GM23248 (cell line): ENCODE results near the gene BCL6B. TPM values are rescaled to one million over a fixed set of nuclear protein-coding genes. Genes with fewer than 3 reads are reported as not detected.
A peak's percentile ranks its signal among the peaks of the same experiment; 100 is the strongest.

Experiments
- DNase-seq: peaks from one replicate; pipeline ENCODE4 v3.0.0-alpha.2; 2015
- H2AFZ ChIP-seq: fragments of 200-600 bp; sonication (generic); 2 replicates; pipeline ENCODE4 v1.6.1; 2016; ENCODE audit warnings: antibody characterized with exemption
- H3F3A ChIP-seq: fragments of 200-600 bp; sonication (generic); 2 replicates; pipeline ENCODE4 v1.6.1; 2016; ENCODE audit warnings: mild to moderate bottlenecking, antibody characterized with exemption, mixed run types; ENCODE audit not compliant: insufficient read depth
- H3K27ac ChIP-seq: fragments of 200-600 bp; sonication (generic); 2 replicates; pipeline ENCODE4 v1.5.1; 2016; ENCODE audit warnings: mild to moderate bottlenecking
- H3K27me3 ChIP-seq: fragments of 200-600 bp; sonication (generic); replicated peaks from 2 replicates; pipeline ENCODE4 v1.6.1; 2016; ENCODE audit warnings: mild to moderate bottlenecking; ENCODE audit not compliant: insufficient read depth
- H3K36me3 ChIP-seq: fragments of 200-600 bp; sonication (generic); 2 replicates; pipeline ENCODE4 v1.6.1; 2016; ENCODE audit warnings: low read depth, mild to moderate bottlenecking
- H3K4me1 ChIP-seq: fragments of 200-600 bp; sonication (generic); 2 replicates; pipeline ENCODE4 v1.6.1; 2016; ENCODE audit warnings: mild to moderate bottlenecking; ENCODE audit not compliant: insufficient read depth
- H3K4me2 ChIP-seq: fragments of 200-600 bp; sonication (generic); one replicate; pipeline ENCODE4 v1.6.1; 2016; ENCODE audit warnings: mild to moderate bottlenecking; ENCODE audit not compliant: unreplicated experiment
- H3K4me3 ChIP-seq: fragments of 200-600 bp; sonication (generic); 2 replicates; pipeline ENCODE4 v1.5.1; 2016; ENCODE audit warnings: mild to moderate bottlenecking
- H3K79me2 ChIP-seq: fragments of 200-600 bp; sonication (generic); 2 replicates; pipeline ENCODE4 v1.6.1; 2016; ENCODE audit warnings: mild to moderate bottlenecking; ENCODE audit not compliant: insufficient read depth
- H3K9ac ChIP-seq: fragments of 200-600 bp; sonication (generic); 2 replicates; pipeline ENCODE4 v1.6.1; 2016; ENCODE audit warnings: mild to moderate bottlenecking
- H3K9me2 ChIP-seq: fragments of 200-600 bp; sonication (generic); 2 replicates; pipeline ENCODE4 v1.6.1; 2016; ENCODE audit warnings: mixed run types, mild to moderate bottlenecking, moderate library complexity; ENCODE audit not compliant: insufficient read depth
- H3K9me3 ChIP-seq: fragments of 200-600 bp; sonication (generic); one replicate; pipeline ENCODE4 v1.6.1; 2017; ENCODE audit warnings: low read depth
- H4K20me1 ChIP-seq: fragments of 200-600 bp; sonication (generic); 2 replicates; pipeline ENCODE4 v1.6.0; 2016; ENCODE audit not compliant: insufficient read depth
- EZH2 ChIP-seq: fragments of 200-600 bp; sonication (generic); IDR thresholded peaks from 2 replicates; pipeline ENCODE4 v1.6.1; 2018; ENCODE audit warnings: antibody characterized with exemption, mild to moderate bottlenecking; ENCODE audit not compliant: insufficient read depth, poor library complexity, severe bottlenecking
- EZH2phosphoT487 ChIP-seq: fragments of 200-600 bp; sonication (generic); IDR thresholded peaks from 2 replicates; pipeline ENCODE4 v1.6.1; 2018; ENCODE audit warnings: antibody characterized with exemption, moderate library complexity, mild to moderate bottlenecking, low read depth; ENCODE audit not compliant: insufficient read depth
- WGBS, 2 experiments: methylation state at CpG; one replicate each; pipeline ENCODE4 v1.1.6; 2015 to 2017; ENCODE audit warnings: low lambda C conversion rate in 2 of 2, low coverage in 1 of 2; ENCODE audit errors: missing lambda C conversion rate in 2 of 2; 5-methylcytosine and 5-hydroxymethylcytosine counted together
- in situ Hi-C: fragments of 300-500 bp; cut with MboI; formaldehyde crosslinking; loops from 2 replicates; pipeline ENCODE4 v1.15.0; 2020
- polyA plus RNA-seq: library from polyadenylated mRNA; unstranded; fragments of >200 nt; fragmentation: Nextera tagmentation; extraction: Ambion mirVana; gene quantifications from 2 replicates; pipeline ENCODE4 v1.2.1, GENCODE V29; 2016
- total RNA-seq: library from RNA; depleted of rRNA; stranded (reverse); fragments of >200 nt; shearing (Covaris generic); gene quantifications from 2 replicates; pipeline ENCODE4 v1.2.3, GENCODE V29; 2014

BCL6B gene
- total and polyA plus RNA-seq, 2 experiments from 2014 or later: not detected

- Histone ChIP-seq H3K9ac (peak overlapping the region; percentile 84), H3K4me1 (peaks cover 33% of the 10 kb centered on the region; the same call in 1 of the 2 replicates), H3K4me2 (peak overlapping the region; percentile 98), H3F3A (peaks cover 10% of the 10 kb centered on the region), H3K9me3 (no peaks in the 10 kb centered on the region), H3K36me3 (no peaks in the 10 kb centered on the region), H3K79me2 (peaks cover 15% of the 10 kb centered on the region; the same call in 1 of the 2 replicates), H3K27ac (peak overlapping the region; percentile 44), H3K9me2 (no peaks in the 10 kb centered on the region), H4K20me1 (no peaks in the 10 kb centered on the region), H2AFZ (peak overlapping the region; percentile 89), H3K4me3 (peak overlapping the region; percentile 68), H3K27me3 (no peaks in the 10 kb centered on the region)
- no peak for TF ChIP-seq EZH2
- TF ChIP-seq EZH2phosphoT487: no peak
- no peak for DNase-seq
- WGBS, 2 experiments: 5 to 18% methylated on average over 5 to 10 of the region's 10 CpGs
- in situ Hi-C loops: no loop called here
These were observed 3.5 kb upstream of the BCL6B start for GRCh38 chr17:7019367-7019766.

DNA sequence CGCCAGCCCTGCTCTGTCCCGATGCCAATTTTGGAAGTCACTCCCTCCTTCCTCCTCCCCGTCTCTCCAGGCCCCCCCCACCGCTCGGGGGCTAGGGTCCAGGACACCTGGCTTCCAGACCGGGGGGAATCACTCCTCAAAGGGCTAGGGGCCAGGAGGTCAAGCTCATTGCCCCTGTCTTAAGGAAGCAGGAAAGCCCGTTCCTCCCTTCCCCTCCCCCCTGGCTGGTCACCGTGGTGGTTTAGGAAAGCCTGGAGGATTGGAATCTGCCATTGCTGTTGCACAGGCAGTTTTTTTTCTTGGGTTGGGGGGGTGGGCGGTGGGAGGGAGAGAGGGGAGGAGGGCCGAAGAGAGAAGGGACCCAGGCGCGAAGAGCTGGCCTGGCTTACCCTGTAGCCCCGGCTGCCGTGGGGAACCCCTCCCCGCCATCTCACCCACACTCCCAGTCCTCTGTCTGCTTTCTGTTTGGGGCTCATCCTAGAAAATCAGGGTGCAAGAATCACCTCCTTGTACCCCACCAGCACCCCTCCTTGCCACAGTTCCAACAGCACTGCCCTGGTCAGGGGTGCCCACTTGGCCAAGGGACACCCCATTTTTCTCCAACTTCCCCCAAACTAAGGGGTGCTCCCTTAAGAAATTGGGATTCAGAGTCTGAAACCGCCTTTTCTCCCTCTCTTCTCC lies 2.9 kb upstream of the BCL6B start:
- peak; percentile 70 for DNase-seq
- Histone ChIP-seq H3K9me3 (no peaks in the 10 kb centered on the region), H3K27me3 (no peaks in the 10 kb centered on the region), H4K20me1 (no peaks in the 10 kb centered on the region), H3K79me2 (peaks cover 15% of the 10 kb centered on the region; the same call in 1 of the 2 replicates), H3K4me3 (peak overlapping the region; percentile 68), H3F3A (peaks cover 10% of the 10 kb centered on the region), H3K4me1 (peaks cover 33% of the 10 kb centered on the region; the same call in 1 of the 2 replicates), H3K4me2 (peak overlapping the region; percentile 98), H3K9me2 (no peaks in the 10 kb centered on the region), H3K36me3 (no peaks in the 10 kb centered on the region), H3K27ac (peak overlapping the region; percentile 44), H3K9ac (peak overlapping the region; percentile 84), H2AFZ (peak overlapping the region; percentile 89)
- in situ Hi-C loops: no loop called here
- WGBS, 2 experiments: 4 to 7% methylated on average over 6 to 15 of the region's 16 CpGs
- no peak for TF ChIP-seq EZH2
- TF ChIP-seq EZH2phosphoT487: no peak

GRCh38 chr17:7020894-7021664 lies 1.8 kb upstream of the BCL6B start:
- Histone ChIP-seq H3K9me3 (no peaks in the 10 kb centered on the region), H3F3A (peaks cover 2% of the 10 kb centered on the region), H3K79me2 (peaks cover 13% of the 10 kb centered on the region; the same call in 1 of the 2 replicates), H3K36me3 (no peaks in the 10 kb centered on the region), H4K20me1 (no peaks in the 10 kb centered on the region), H3K9me2 (no peaks in the 10 kb centered on the region), H3K4me2 (peak overlapping the region; percentile 73), H3K27ac (no peak overlapping the region), H2AFZ (peak overlapping the region; percentile 94), H3K4me1 (peaks cover 27% of the 10 kb centered on the region; the same call in 1 of the 2 replicates), H3K4me3 (peak overlapping the region; percentile 61; the same call in 1 of the 2 replicates), H3K9ac (peak overlapping the region; percentile 64; the same call in 1 of the 2 replicates), H3K27me3 (no peaks in the 10 kb centered on the region)
- WGBS, 2 experiments: 43 to 44% methylated on average over 11 of the region's 11 CpGs
- in situ Hi-C loops: no loop called here
- no peak for DNase-seq
- no peak for TF ChIP-seq EZH2
- TF ChIP-seq EZH2phosphoT487: no peak

- H3K9me2 ChIP-seq: no peaks in the 10 kb centered on the region
- H4K20me1 ChIP-seq: no peaks in the 10 kb centered on the region
- no peaks in the 10 kb centered on the region; the same call in 1 of the 2 replicates for H3F3A ChIP-seq
- H3K79me2 ChIP-seq: peaks cover 7% of the 10 kb centered on the region; the same call in 1 of the 2 replicates
- peak overlapping the region; percentile 94 for H2AFZ ChIP-seq
- in situ Hi-C loops: no loop called here
- no peaks in the 10 kb centered on the region for H3K27me3 ChIP-seq
- H3K4me1 ChIP-seq: peaks cover 23% of the 10 kb centered on the region; the same call in 1 of the 2 replicates
- H3K4me3 ChIP-seq: peak overlapping the region; percentile 61
- no peak for TF ChIP-seq EZH2phosphoT487
- no peak for TF ChIP-seq EZH2
- H3K27ac ChIP-seq: no peak overlapping the region
- H3K9ac ChIP-seq: peak overlapping the region; percentile 64
- DNase-seq: peak; percentile 87
- no peaks in the 10 kb centered on the region for H3K9me3 ChIP-seq
- 1 to 2% methylated on average over 42 to 52 of the region's 53 CpGs for WGBS, 2 experiments
- H3K36me3 ChIP-seq: no peaks in the 10 kb centered on the region
- peak overlapping the region; percentile 73 for H3K4me2 ChIP-seq
These were observed 664 bp upstream of the BCL6B start for GRCh38 chr17:7021993-7022778.
